Thoracic aorta (tissue), 2 donors: Measurements from ENCODE around the gene C9orf50. TPM values are rescaled to one million over a fixed set of nuclear protein-coding genes. Genes with fewer than 3 reads are reported as not detected.
A peak's percentile ranks its signal among the peaks of the same experiment; 100 is the strongest.

Experiments
- ATAC-seq: fragments of 150-250 bp; one replicate; pipeline ENCODE4 v1.8.0; 2017; ENCODE audit warnings: low read depth; ENCODE audit not compliant: insufficient number of reproducible peaks, low FRiP score
- DNase-seq: peaks from one replicate; pipeline ENCODE4 v3.0.0-alpha.2; 2020; ENCODE audit warnings: low spot score
- H3K27ac ChIP-seq, 2 donors: fragments of 200-600 bp; sonication (generic); 1 replicate in 1 of 2; 2 replicates in 1 of 2; pipeline ENCODE4 v1.5.1; 2016; ENCODE audit warnings: mild to moderate bottlenecking in 2 of 2, moderate library complexity in 2 of 2
- H3K27me3 ChIP-seq: fragments of 200-600 bp; sonication (generic); replicated peaks from 2 replicates; pipeline ENCODE4 v1.6.0; 2016; ENCODE audit warnings: mild to moderate bottlenecking; ENCODE audit not compliant: insufficient read depth
- H3K36me3 ChIP-seq: fragments of 200-600 bp; sonication (generic); one replicate; pipeline ENCODE4 v1.5.1; 2016
- H3K4me1 ChIP-seq, 2 donors: fragments of 200-600 bp; sonication (generic); 1 replicate in 1 of 2; 2 replicates in 1 of 2; pipeline versions ENCODE4 v1.5.1 to v1.6.0; 2016; ENCODE audit warnings: low read depth in 2 of 2, mild to moderate bottlenecking in 1 of 2; ENCODE audit not compliant: control insufficient read depth in 1 of 2
- H3K4me3 ChIP-seq: fragments of 200-600 bp; sonication (generic); 2 replicates; pipeline ENCODE4 v1.5.1; 2016; ENCODE audit warnings: mild to moderate bottlenecking
- H3K9me3 ChIP-seq: fragments of 200-600 bp; sonication (generic); 2 replicates; pipeline ENCODE4 v1.5.1; 2016
- total RNA-seq, 2 donors: library from RNA; depleted of rRNA; stranded (reverse); fragments of >200 nt; gene quantifications; one replicate each; pipeline versions ENCODE4 v1.1.0 to v1.2.3, GENCODE V29; 2016
- TF ChIP-seq, protein P1 (sequence below): fragments of 200-600 bp; sonication (generic); IDR thresholded peaks from one replicate; pipeline ENCODE4 v1.5.1; 2019; ENCODE audit warnings: antibody characterized with exemption

Gene C9orf50
- total RNA-seq, 2 donors from 2014 or later, result not detected

DNA sequence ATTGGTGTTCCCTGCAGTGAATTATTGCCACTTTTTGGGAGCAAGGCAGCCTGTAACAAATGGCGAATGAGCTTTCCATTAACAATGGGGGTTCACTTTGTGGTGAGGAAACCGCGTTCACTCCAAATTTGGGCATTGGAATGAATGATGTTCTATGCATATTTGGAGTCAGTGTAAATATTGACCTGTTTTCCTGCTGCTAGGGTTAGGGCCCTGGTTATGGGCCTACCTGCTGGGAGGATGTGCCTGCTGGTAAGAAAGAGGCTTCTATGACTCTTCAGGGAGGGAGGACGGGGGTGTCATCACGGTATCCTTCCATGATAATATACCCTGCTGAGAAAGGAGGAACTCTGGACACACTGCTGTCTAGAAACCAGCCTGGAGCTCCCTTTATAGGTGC lies 29.0 kb downstream of the C9orf50 start:
- no peak for DNase-seq
- Histone ChIP-seq H3K4me1 (peaks cover 0 to 27% of the 10 kb centered on the region in 2 donors), H3K27ac (no peak overlapping the region), H3K4me3 (no peak overlapping the region), H3K27me3 (no peaks in the 10 kb centered on the region), H3K36me3 (no peaks in the 10 kb centered on the region), H3K9me3 (no peaks in the 10 kb centered on the region)
- no peak for ATAC-seq
- TF ChIP-seq, protein P1, sequence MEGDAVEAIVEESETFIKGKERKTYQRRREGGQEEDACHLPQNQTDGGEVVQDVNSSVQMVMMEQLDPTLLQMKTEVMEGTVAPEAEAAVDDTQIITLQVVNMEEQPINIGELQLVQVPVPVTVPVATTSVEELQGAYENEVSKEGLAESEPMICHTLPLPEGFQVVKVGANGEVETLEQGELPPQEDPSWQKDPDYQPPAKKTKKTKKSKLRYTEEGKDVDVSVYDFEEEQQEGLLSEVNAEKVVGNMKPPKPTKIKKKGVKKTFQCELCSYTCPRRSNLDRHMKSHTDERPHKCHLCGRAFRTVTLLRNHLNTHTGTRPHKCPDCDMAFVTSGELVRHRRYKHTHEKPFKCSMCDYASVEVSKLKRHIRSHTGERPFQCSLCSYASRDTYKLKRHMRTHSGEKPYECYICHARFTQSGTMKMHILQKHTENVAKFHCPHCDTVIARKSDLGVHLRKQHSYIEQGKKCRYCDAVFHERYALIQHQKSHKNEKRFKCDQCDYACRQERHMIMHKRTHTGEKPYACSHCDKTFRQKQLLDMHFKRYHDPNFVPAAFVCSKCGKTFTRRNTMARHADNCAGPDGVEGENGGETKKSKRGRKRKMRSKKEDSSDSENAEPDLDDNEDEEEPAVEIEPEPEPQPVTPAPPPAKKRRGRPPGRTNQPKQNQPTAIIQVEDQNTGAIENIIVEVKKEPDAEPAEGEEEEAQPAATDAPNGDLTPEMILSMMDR, result no peak

DNA sequence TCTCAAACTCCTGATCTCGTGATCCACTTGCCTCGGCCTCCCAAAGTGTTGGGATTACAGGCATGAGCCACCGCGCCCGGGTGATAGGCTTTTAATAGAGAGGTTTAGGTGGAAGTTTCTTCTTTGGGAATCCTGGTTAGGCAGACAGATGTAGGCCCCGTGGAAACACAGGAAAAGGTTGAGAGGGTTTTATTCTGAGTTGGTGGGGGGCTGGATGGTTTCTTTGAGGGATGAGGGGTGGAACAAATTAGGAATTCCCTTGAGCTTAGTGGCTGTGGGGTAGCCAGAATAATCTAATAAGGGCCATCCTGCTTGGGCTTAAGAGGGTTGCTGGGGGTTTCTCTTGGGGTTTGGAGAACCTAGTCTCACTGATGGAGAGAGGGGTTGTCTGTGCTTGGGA lies 30.4 kb downstream of the C9orf50 start:
- DNase-seq (no peak), ATAC-seq (no peak)
- Histone ChIP-seq H3K4me1 (peaks cover 0 to 15% of the 10 kb centered on the region in 2 donors), H3K36me3 (no peaks in the 10 kb centered on the region), H3K27ac (peak overlapping the region in 1 of 2 donors; percentile 42), H3K27me3 (no peaks in the 10 kb centered on the region), H3K4me3 (no peak overlapping the region), H3K9me3 (no peaks in the 10 kb centered on the region)
- TF ChIP-seq, protein P1, result no peak

DNA sequence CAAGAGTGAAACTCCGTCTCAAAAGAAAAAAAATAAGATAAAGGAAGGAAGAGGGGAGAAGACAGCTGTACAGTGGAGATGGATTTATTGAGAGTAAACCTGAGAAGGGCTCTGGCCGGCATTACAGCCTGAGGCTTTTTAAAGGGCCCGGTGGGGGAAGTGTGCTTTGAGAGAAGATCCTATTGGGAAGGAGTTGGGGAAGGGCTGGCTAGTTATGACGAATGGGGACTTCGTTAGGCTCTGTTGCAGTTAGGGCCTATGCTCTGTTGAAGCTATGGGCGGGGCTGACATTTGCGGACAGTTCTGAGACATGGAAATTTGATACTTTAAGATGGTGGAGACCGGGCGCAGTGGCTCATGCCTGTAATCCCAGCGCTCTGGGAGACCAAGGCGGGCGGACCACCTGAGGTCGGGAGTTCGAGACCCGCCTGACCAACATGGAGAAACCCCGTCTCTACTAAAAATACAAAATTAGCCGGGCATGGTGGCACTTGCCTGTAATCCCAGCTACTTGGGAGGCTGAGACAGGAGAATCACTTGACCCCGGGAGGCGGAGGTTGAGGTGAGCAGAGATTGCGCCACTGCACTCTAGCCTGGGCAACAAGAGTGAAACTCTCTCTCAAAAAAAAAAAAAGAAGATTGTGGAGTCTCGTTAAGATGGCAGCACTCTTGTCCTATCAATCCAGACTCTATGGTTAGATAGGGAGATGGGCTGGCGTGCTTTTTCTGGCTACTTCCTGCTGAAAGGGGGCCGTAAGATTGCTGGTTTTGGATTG lies 33.2 kb downstream of the C9orf50 start:
- no peak for ATAC-seq
- Histone ChIP-seq H3K4me1 (peaks cover 4 to 19% of the 10 kb centered on the region in 2 donors), H3K4me3 (no peak overlapping the region), H3K27me3 (no peaks in the 10 kb centered on the region), H3K36me3 (no peaks in the 10 kb centered on the region), H3K27ac (no peak overlapping the region), H3K9me3 (no peaks in the 10 kb centered on the region)
- TF ChIP-seq, protein P1, result no peak
- no peak for DNase-seq

DNA sequence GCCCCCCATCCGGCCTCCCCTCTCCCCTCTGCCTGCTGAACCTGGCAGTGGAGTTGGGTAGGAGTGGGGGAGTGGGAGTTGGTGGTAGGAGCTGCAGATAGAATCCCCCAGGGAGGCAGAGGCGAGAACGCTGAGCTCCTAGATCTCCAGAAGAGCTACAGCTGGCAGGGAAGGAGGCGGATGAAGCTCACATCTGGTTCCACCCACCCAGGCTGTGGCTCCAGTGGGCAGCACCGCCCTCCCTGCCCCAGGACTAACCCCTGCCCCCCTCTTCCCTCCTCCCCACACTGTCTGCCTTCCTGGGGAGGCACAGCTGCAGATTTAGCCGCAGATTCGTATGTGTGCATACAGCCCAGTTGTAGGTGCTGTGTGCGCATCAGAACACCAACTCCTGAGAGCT lies 34.2 kb downstream of the C9orf50 start:
- DNase-seq (no peak), ATAC-seq (no peak)
- H3K27ac ChIP-seq, result no peak overlapping the region

DNA sequence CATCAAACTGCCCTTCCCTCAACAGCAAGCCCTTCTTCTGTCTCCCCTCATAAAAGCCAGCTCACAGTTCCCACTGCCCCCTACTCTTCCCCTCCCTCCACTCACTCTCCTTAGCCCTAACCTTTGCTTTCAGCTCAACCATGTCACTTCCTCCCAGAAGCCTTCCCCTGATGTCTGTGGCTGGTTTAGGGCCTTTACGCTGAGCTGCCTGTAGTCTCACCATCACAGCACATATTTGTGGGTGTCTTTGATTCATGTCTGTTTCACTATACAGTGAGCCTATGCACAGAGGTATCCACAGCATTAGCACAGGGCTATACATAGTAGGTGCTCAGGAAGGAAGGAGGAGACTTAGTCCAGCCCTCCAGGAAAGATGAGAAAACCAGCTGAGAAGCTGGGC lies 34.7 kb downstream of the C9orf50 start:
- Histone ChIP-seq H3K36me3 (no peaks in the 10 kb centered on the region), H3K4me3 (no peak overlapping the region), H3K9me3 (no peaks in the 10 kb centered on the region), H3K4me1 (peaks cover 4 to 19% of the 10 kb centered on the region in 2 donors), H3K27me3 (no peaks in the 10 kb centered on the region), H3K27ac (no peak overlapping the region)
- ATAC-seq, result no peak
- TF ChIP-seq, protein P1, result no peak
- no peak for DNase-seq

More for the DNA sequence above, 34.2 kb downstream of the C9orf50 start:
- TF ChIP-seq, protein P1, result no peak
- H3K4me1 ChIP-seq, result peaks cover 4 to 19% of the 10 kb centered on the region in 2 donors
- H3K4me3 ChIP-seq, result no peak overlapping the region
- no peaks in the 10 kb centered on the region for H3K9me3 ChIP-seq
- H3K36me3 ChIP-seq, result no peaks in the 10 kb centered on the region
- H3K27me3 ChIP-seq, result no peaks in the 10 kb centered on the region
